ENCODE measurements around the gene HERC3. TPM values are rescaled to one million over a fixed set of nuclear protein-coding genes. Genes with fewer than 3 reads are reported as not detected.

The HERC3 gene
- total RNA-seq, 1 experiment from 2014 or later: 34.9 TPM

- H3K36me3 Mint-ChIP-seq (ENCODE audit: insufficient read depth, unreplicated experiment): peaks cover 22% of the 10 kb centered on the region
- no TSS peak for BruUV-seq (replicated peaks)
- DNase-seq (ENCODE audit: unreplicated experiment): no peak
- H3K4me3 Mint-ChIP-seq (ENCODE audit: unreplicated experiment): no peak overlapping the region
- H3K9me3 Mint-ChIP-seq (ENCODE audit: unreplicated experiment): no peaks in the 10 kb centered on the region
- intact Hi-C loops (cut with micrococcal nuclease): no loop called here
- H3K27ac Mint-ChIP-seq (ENCODE audit: low read depth, unreplicated experiment): no peak overlapping the region
- no peak for TF ChIP-seq CTCF (IDR thresholded peaks at IDR 0.05; ENCODE audit: unreplicated experiment)
- CTCF ChIA-PET: interaction anchor here (1.2 to 2.1 kb wide), 2 partner anchors 62 to 268 kb away, joined by 3 to 5 read pairs; no protein-coding TSS in a partner anchor
- no peaks in the 10 kb centered on the region for H3K4me1 Mint-ChIP-seq (ENCODE audit: insufficient read depth, unreplicated experiment)
- no peaks in the 10 kb centered on the region for H3K27me3 Mint-ChIP-seq (ENCODE audit: insufficient read depth, unreplicated experiment)
- POLR2A ChIA-PET: interaction anchor here (0.9 to 2.0 kb wide), 2 partner anchors 10 to 67 kb away, joined by 4 to 10 read pairs; no protein-coding TSS in a partner anchor
These were observed 163.9 kb downstream of the HERC3 start for GRCh38 chr4:88756149-88756548.

GRCh38 chr4:88757067-88757466 is 164.8 kb downstream of the HERC3 start:
- CTCF ChIA-PET: interaction anchor here (1.2 to 2.1 kb wide), 2 partner anchors 61 to 267 kb away, joined by 3 to 5 read pairs; no protein-coding TSS in a partner anchor
- Mint-ChIP-seq H3K9me3 (ENCODE audit: unreplicated experiment) (no peaks in the 10 kb centered on the region), H3K36me3 (ENCODE audit: insufficient read depth, unreplicated experiment) (peaks cover 19% of the 10 kb centered on the region), H3K4me1 (ENCODE audit: insufficient read depth, unreplicated experiment) (no peaks in the 10 kb centered on the region), H3K27me3 (ENCODE audit: insufficient read depth, unreplicated experiment) (no peaks in the 10 kb centered on the region), H3K27ac (ENCODE audit: low read depth, unreplicated experiment) (no peak overlapping the region), H3K4me3 (ENCODE audit: unreplicated experiment) (no peak overlapping the region)
- intact Hi-C loops (cut with micrococcal nuclease): no loop called here
- POLR2A ChIA-PET: interaction anchor here (2.0 kb wide), 1 partner anchor 9 kb away, joined by 10 read pairs; no protein-coding TSS in a partner anchor
- no peak for DNase-seq (ENCODE audit: unreplicated experiment)
- TF ChIP-seq CTCF (IDR thresholded peaks at IDR 0.05; ENCODE audit: unreplicated experiment): no peak
- BruUV-seq (replicated peaks): no TSS peak

GRCh38 chr4:88757776-88758175 is 165.5 kb downstream of the HERC3 start:
- TF ChIP-seq CTCF (IDR thresholded peaks at IDR 0.05; ENCODE audit: unreplicated experiment): no peak
- intact Hi-C loops (cut with micrococcal nuclease): no loop called here
- Mint-ChIP-seq H3K36me3 (ENCODE audit: insufficient read depth, unreplicated experiment) (peaks cover 13% of the 10 kb centered on the region), H3K27ac (ENCODE audit: low read depth, unreplicated experiment) (no peak overlapping the region), H3K4me1 (ENCODE audit: insufficient read depth, unreplicated experiment) (no peaks in the 10 kb centered on the region), H3K27me3 (ENCODE audit: insufficient read depth, unreplicated experiment) (no peaks in the 10 kb centered on the region), H3K4me3 (ENCODE audit: unreplicated experiment) (no peak overlapping the region), H3K9me3 (ENCODE audit: unreplicated experiment) (no peaks in the 10 kb centered on the region)
- no TSS peak for BruUV-seq (replicated peaks)
- CTCF ChIA-PET: interaction anchor here (0.9 kb wide), 1 partner anchor 33 kb away, joined by 3 read pairs; no protein-coding TSS in a partner anchor
- POLR2A ChIA-PET: interaction anchor here (1.1 kb wide), 1 partner anchor 741 kb away, joined by 3 read pairs; no protein-coding TSS in a partner anchor
- DNase-seq (ENCODE audit: unreplicated experiment): no peak

Other genes with a start within 250 kb of the HERC3 start
- 1.7 and 2.4 TPM in 2 replicates for gene HERC6, start 213.6 kb upstream of the HERC3 start, total RNA-seq (2022)
- 0.54 and 0.63 TPM in 2 replicates for gene HERC5, start 135.4 kb upstream of the HERC3 start, total RNA-seq (2022)
- 80.9 and 82.5 TPM in 2 replicates for gene PYURF, start 68.7 kb upstream of the HERC3 start, total RNA-seq (2022)
- gene NAP1L5, start 105.3 kb downstream of the HERC3 start, total RNA-seq (2022): 0.27 and 0.30 TPM in 2 replicates